Astrocyte (in vitro differentiated cells and primary cell): ENCODE results near the gene CRYBG1. TPM values are rescaled to one million over a fixed set of nuclear protein-coding genes. Genes with fewer than 3 reads are reported as not detected.

Experiments used
- DNase-seq: peaks from one replicate; pipeline ENCODE4 v3.0.0-alpha.2; 2010; ENCODE audit warnings: low read depth
- FAIRE-seq: peaks from 2 replicates; lab custom pipeline; 2011; peaks lifted over from hg19 to GRCh38; lab: Jason Lieb, UNC
- H2AFZ ChIP-seq: 2 replicates; pipeline ENCODE4 v1.6.0; 2012; ENCODE audit warnings: low read depth, low read length, inconsistent platforms
- H3K27ac ChIP-seq: 2 replicates; pipeline ENCODE4 v1.5.1; 2011; ENCODE audit warnings: low read depth, low read length, inconsistent platforms
- H3K27me3 ChIP-seq: 2 replicates; pipeline ENCODE4 v1.6.0; 2011; ENCODE audit warnings: low read length, inconsistent platforms; ENCODE audit not compliant: insufficient read depth
- H3K36me3 ChIP-seq: 2 replicates; pipeline ENCODE4 v1.5.1; 2011; ENCODE audit warnings: low read length, inconsistent platforms; ENCODE audit not compliant: insufficient read depth
- H3K4me1 ChIP-seq: 2 replicates; pipeline ENCODE4 v1.5.1; 2011; ENCODE audit warnings: low read length, inconsistent platforms; ENCODE audit not compliant: insufficient read depth
- H3K4me2 ChIP-seq: 2 replicates; pipeline ENCODE4 v1.6.0; 2012; ENCODE audit warnings: low read length, inconsistent platforms
- H3K4me3 ChIP-seq: 2 replicates; pipeline ENCODE4 v1.5.1; 2011; ENCODE audit warnings: low read depth, mild to moderate bottlenecking, low read length, inconsistent platforms; ENCODE audit not compliant: insufficient read depth
- H3K79me2 ChIP-seq: 2 replicates; pipeline ENCODE4 v1.6.0; 2012; ENCODE audit warnings: mild to moderate bottlenecking, low read length, inconsistent platforms; ENCODE audit not compliant: insufficient read depth
- H3K9ac ChIP-seq: 2 replicates; pipeline ENCODE4 v1.6.0; 2012; ENCODE audit warnings: mild to moderate bottlenecking, low read length, inconsistent platforms
- H3K9me3 ChIP-seq: 2 replicates; pipeline ENCODE4 v1.5.1; 2012; ENCODE audit warnings: low read depth, mild to moderate bottlenecking, low read length, inconsistent platforms; ENCODE audit not compliant: insufficient read depth
- H4K20me1 ChIP-seq: 2 replicates; pipeline ENCODE4 v1.6.0; 2012; ENCODE audit warnings: low read length, inconsistent platforms; ENCODE audit not compliant: insufficient read depth
- H3K27ac Mint-ChIP-seq: one replicate; pipeline ENCODE4 v1.8.0; 2021; ENCODE audit warnings: mild to moderate bottlenecking, mixed read lengths; ENCODE audit not compliant: unreplicated experiment
- H3K27me3 Mint-ChIP-seq: one replicate; pipeline ENCODE4 v1.8.0; 2021; ENCODE audit warnings: low read depth, mixed read lengths; ENCODE audit not compliant: unreplicated experiment
- H3K36me3 Mint-ChIP-seq: one replicate; pipeline ENCODE4 v1.8.0; 2021; ENCODE audit warnings: low read depth, mixed read lengths; ENCODE audit not compliant: unreplicated experiment
- H3K4me1 Mint-ChIP-seq: one replicate; pipeline ENCODE4 v1.8.0; 2021; ENCODE audit warnings: low read depth, mixed read lengths; ENCODE audit not compliant: unreplicated experiment
- H3K4me3 Mint-ChIP-seq: one replicate; pipeline ENCODE4 v1.8.0; 2021; ENCODE audit warnings: mild to moderate bottlenecking, moderate library complexity, mixed read lengths; ENCODE audit not compliant: unreplicated experiment
- H3K9me3 Mint-ChIP-seq: one replicate; pipeline ENCODE4 v1.8.0; 2021; ENCODE audit warnings: mild to moderate bottlenecking, mixed read lengths; ENCODE audit not compliant: unreplicated experiment
- CTCF ChIP-seq: IDR thresholded peaks from 2 replicates; pipeline ENCODE4 v1.5.1; 2011; ENCODE audit warnings: low read depth, mild to moderate bottlenecking, inconsistent platforms, low read length, moderate library complexity; ENCODE audit not compliant: insufficient read depth
- EZH2 ChIP-seq: IDR thresholded peaks from 2 replicates; pipeline ENCODE4 v1.6.1; 2012; ENCODE audit warnings: mild to moderate bottlenecking, low read length, inconsistent platforms; ENCODE audit not compliant: insufficient read depth
- total RNA-seq: library from RNA; stranded (reverse); gene quantifications from 2 replicates; pipeline ENCODE4 v1.2.1, GENCODE V29; 2021

CRYBG1 gene
- total RNA-seq, 1 donor from 2014 or later: 0.64 TPM

- Mint-ChIP-seq H3K4me1 (peaks cover 13% of the 10 kb centered on the region), H3K27me3 (no peaks in the 10 kb centered on the region), H3K27ac (no peak overlapping the region), H3K36me3 (no peaks in the 10 kb centered on the region), H3K4me3 (no peak overlapping the region), H3K9me3 (peaks cover 1% of the 10 kb centered on the region)
- H3K27me3 ChIP-seq: no peaks in the 10 kb centered on the region
- no peaks in the 10 kb centered on the region for H4K20me1 ChIP-seq
- H3K79me2 ChIP-seq: no peaks in the 10 kb centered on the region
- H3K27ac ChIP-seq: no peak overlapping the region
- no peak overlapping the region for H2AFZ ChIP-seq
- no peak for TF ChIP-seq EZH2
- no peak overlapping the region for H3K4me2 ChIP-seq
- H3K4me3 ChIP-seq: no peak overlapping the region
- H3K9me3 ChIP-seq: no peaks in the 10 kb centered on the region
- H3K9ac ChIP-seq: no peak overlapping the region
- H3K4me1 ChIP-seq: peaks cover 10% of the 10 kb centered on the region
- DNase-seq (no peak), FAIRE-seq (no peak)
- no peaks in the 10 kb centered on the region for H3K36me3 ChIP-seq
These were observed 211.9 kb downstream of the CRYBG1 start for GRCh38 chr6:106572436-106572835.

GRCh38 chr6:106572875-106573585, 212.5 kb downstream of the CRYBG1 start:
- Histone ChIP-seq H3K9me3 (no peaks in the 10 kb centered on the region), H3K27ac (no peak overlapping the region), H2AFZ (no peak overlapping the region), H3K27me3 (no peaks in the 10 kb centered on the region), H3K9ac (no peak overlapping the region), H3K36me3 (no peaks in the 10 kb centered on the region), H3K79me2 (no peaks in the 10 kb centered on the region), H3K4me1 (peaks cover 10% of the 10 kb centered on the region), H4K20me1 (no peaks in the 10 kb centered on the region), H3K4me3 (no peak overlapping the region), H3K4me2 (no peak overlapping the region)
- Mint-ChIP-seq H3K27me3 (no peaks in the 10 kb centered on the region), H3K4me1 (peaks cover 13% of the 10 kb centered on the region), H3K9me3 (peaks cover 1% of the 10 kb centered on the region), H3K27ac (no peak overlapping the region), H3K4me3 (no peak overlapping the region), H3K36me3 (no peaks in the 10 kb centered on the region)
- TF ChIP-seq CTCF (no peak), EZH2 (no peak)
- FAIRE-seq (no peak), DNase-seq (no peak)

- H3K27me3 ChIP-seq: no peaks in the 10 kb centered on the region
- H3K36me3 ChIP-seq: no peaks in the 10 kb centered on the region
- peak overlapping the region; percentile 14 for H2AFZ ChIP-seq
- DNase-seq (peak; percentile 84), FAIRE-seq (no peak)
- peaks cover 1% of the 10 kb centered on the region for H3K9me3 Mint-ChIP-seq
- TF ChIP-seq CTCF (no peak), EZH2 (no peak)
- no peak overlapping the region for H3K4me3 Mint-ChIP-seq
- no peaks in the 10 kb centered on the region for H3K27me3 Mint-ChIP-seq
- H4K20me1 ChIP-seq: no peaks in the 10 kb centered on the region
- peaks cover 13% of the 10 kb centered on the region for H3K4me1 Mint-ChIP-seq
- H3K4me3 ChIP-seq: no peak overlapping the region
- peak overlapping the region; percentile 35 for H3K27ac ChIP-seq
- H3K79me2 ChIP-seq: no peaks in the 10 kb centered on the region
- H3K9ac ChIP-seq: peak overlapping the region; percentile 21
- H3K27ac Mint-ChIP-seq: peak overlapping the region; percentile 30
- H3K9me3 ChIP-seq: no peaks in the 10 kb centered on the region
- no peaks in the 10 kb centered on the region for H3K36me3 Mint-ChIP-seq
- H3K4me1 ChIP-seq: peaks cover 10% of the 10 kb centered on the region
- peak overlapping the region; percentile 46 for H3K4me2 ChIP-seq
These were observed 214.4 kb downstream of the CRYBG1 start for GRCh38 chr6:106574741-106575458.
